GM19328 (cell line): ENCODE measurements around the gene SPACA6.
"Not testable (repeated sequence)": the region's sequence is repeated elsewhere in the genome, so short reads cannot be mapped to it uniquely, and the experiment has no call there.

ENCODE experiments used
- ATAC-seq: cut with Tn5 transposase; IDR thresholded peaks from one replicate; pipeline ENCODE4 v1.9.1; 2021; ENCODE audit warnings: mild to moderate bottlenecking, moderate library complexity; ENCODE audit not compliant: unreplicated experiment

Gene SPACA6, protein sequence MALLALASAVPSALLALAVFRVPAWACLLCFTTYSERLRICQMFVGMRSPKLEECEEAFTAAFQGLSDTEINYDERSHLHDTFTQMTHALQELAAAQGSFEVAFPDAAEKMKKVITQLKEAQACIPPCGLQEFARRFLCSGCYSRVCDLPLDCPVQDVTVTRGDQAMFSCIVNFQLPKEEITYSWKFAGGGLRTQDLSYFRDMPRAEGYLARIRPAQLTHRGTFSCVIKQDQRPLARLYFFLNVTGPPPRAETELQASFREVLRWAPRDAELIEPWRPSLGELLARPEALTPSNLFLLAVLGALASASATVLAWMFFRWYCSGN

GRCh38 chr19:51693260-51693659 lies at the start of gene SPACA6:
SPACA6 (plus strand) TSS chr19:51693330; CDS start chr19:51693527, 197 bp downstream.
- no peak for ATAC-seq

GRCh38 chr19:51644636-51645271 lies 48.4 kb upstream of the SPACA6 start:
- ATAC-seq, result no peak

DNA sequence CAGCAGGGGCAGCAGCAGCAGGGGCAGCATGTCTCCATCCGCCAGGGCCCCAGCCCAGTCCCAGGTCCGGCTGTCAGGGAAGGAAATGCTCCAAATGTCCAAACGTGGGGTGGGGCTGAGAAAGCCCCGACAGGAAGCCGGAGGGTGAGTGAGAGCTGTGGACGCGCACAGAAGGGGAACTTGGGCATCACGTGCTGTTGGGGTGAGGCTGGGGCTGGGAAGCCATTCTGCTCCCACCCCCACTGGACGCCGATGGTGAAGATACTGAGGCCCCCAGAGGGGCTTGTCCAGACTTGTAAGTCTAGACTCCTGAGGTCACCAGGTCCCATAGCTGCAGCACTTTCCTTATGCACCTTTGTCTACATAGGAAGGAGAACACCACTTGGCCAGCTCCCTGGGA lies 46.4 kb upstream of the SPACA6 start, which contains the start of gene SIGLEC14:
TSS of gene SIGLEC14 (minus strand) at position 96 of the 400 bp plus-strand sequence. CDS start at position 30, 66 bp downstream.
- not testable (repeated sequence) for ATAC-seq

GRCh38 chr19:51647318-51647717 lies 45.8 kb upstream of the SPACA6 start:
- ATAC-seq, result no peak

DNA sequence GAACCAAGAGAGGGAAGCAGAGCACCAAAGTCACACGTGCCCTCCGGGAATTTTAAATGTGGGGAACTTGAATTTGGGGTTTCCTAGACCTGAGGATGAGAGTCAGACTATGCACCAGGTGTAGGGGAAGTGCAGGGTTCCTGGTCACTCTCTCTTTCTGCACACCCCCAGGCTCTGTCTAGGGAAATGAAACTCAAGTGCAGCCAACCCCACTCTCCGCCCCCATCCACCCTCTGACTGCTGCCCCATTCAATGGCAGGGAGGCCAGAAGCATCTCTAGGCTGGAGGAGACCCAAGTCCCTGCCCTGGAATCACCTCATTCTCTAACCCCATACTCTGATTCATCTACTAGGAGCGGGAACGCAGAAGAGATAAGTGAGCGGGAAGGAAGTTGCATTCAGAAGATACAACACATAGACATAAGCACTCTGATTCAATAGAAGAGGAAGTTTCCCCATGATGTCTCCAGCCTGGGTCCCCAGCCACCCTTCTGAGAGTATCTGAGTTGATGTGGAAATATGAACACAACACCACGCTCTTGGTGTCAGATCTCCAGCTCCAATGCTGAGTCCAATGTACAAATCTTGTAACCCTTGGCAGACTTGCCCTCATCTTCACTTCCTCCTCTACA lies 41.8 kb upstream of the SPACA6 start:
- ATAC-seq, result no peak

DNA sequence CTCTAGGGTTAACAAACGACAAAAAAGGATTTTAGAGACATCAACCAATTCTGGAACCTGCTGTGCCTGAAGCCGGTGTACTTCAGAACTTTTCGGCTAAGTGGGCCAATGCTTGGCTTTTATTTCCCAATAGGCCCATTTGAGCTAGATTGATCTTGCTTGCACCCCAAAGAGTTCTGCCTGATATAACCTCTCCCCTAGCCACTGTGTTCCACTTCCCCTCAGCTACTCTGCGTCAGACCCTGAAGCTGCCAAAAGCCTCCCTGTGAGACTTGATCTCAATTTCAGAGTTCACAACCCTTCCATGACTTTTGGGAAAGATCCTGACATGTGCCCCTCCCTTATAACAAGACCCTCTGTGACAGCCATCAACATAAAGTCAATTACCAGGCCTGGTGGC lies 40.9 kb upstream of the SPACA6 start:
- no peak for ATAC-seq

DNA sequence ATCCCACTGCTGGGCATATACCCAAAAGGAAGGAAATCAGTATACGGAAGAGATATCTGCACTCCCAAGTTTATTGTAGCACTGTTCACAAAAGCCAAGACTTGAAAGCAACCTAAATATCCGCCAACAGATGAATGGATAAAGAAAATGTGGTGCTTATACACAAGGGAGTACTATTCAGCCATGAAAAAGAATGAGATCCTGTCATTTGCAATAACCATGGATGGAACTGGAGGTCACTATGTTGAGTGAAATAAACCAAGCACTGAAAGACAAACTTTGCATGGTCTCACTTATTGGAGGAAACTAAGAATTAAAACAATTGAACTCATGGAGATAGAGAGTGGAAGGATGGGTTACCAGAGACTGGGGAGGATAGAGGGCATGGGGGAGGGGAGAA lies 40.0 kb upstream of the SPACA6 start:
- no peak for ATAC-seq

- ATAC-seq, result no peak
Measured at GRCh38 chr19:51654783-51655182, 38.3 kb upstream of the SPACA6 start.

DNA sequence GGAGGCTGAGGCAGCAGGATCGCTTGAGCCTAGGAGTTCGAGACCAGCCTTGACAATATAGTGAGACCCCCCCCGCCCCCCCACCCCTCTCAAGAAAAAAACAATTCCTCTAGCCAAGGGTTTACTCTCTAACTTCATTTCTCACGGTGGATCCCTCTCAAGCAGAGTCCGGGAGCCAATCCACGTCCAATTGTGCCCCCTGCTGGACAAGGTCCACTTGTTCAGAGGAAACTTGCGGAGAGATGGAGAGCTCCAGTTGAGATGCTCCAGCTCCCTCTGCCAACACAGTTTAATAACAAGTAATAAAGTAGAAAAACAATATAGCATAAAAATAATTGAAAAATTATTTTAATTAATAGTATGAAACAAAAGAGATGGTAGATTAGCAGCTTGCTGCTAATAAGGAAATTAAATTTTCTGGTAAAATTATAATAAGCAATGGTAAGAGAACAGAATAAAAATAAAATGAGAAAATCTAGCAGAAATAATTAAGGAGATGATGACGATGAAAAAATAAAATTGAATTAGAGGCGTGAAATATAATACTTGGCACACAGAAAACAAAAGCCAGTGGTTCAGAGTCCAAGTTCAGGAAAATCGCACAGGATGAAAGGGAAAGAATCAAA lies 32.0 kb upstream of the SPACA6 start:
- no peak for ATAC-seq

DNA sequence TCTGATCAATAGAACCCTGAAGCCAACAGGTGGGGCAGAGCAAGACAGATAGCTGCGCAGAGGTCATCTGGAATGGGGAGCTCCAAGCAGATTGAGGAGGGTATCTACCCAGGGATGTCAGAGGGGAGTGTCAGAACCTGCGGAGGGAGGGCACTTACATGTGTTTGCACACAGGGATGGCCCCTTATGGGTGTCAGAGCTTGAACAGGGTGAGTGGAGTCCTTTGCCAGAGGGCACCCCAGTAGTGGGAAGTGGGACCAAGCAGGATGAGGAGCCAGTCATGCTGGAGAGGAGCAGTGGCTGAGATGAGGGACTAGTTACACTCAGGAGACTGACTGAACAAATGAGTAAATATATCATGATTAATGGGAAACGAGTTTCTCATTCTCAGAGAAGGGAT lies 29.5 kb upstream of the SPACA6 start:
- ATAC-seq, result no peak

DNA sequence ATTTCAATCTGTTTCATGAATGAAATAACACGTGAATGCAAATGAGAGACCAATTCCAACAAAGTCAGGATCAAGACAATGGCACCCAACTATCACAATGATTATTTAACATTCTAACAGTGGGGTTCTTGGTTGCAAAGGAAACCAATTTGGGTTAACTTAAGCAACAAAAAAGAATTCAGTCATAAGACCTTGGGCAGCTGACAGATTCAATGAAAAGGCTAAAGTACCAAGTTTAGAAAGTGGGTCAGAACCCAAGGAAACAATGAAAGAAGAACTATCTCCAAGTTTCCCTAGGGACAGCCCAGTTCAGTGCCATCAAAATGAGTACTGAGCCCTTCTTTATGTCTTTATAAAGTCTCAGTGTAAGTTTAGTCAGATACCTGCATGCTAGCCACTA lies 29.0 kb upstream of the SPACA6 start:
- no peak for ATAC-seq

DNA sequence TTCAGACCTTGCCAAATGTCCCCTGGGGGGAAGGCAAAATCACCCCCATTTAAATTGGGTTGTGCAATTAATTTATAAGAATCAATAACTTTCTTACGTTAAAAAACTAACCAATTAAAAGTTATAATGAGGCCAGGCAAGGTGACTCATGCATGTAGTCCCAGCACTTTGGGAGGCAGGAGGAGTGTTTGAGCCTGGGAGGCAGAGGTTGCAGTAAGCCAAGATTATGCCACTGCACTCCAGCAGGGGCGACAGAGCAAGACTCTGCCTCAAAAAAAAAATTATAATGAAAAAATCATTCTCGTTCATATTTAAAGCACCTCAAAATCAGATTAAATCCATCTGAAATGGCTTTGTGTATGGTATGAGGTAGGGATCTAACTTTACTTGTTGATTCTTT lies 28.1 kb upstream of the SPACA6 start:
- ATAC-seq, result no peak

DNA sequence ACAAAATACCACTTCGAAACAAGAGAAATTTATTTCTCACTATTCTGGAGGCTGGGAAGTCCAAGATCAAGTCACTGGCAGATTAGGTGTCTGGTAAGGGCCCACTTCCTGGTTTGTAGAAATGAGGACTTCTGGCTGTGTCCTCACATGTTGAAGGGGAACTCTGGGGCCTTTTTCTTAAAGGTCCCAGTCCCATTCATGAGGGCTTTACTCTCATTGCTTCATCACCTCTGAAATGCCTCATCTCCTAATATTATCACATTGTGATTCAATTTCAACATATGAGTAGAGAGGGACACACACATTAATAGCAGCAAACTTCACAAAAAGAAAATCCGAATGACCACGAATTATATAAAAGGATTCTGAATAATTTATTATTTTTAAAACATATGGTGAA lies 24.9 kb upstream of the SPACA6 start:
- ATAC-seq, result no peak

DNA sequence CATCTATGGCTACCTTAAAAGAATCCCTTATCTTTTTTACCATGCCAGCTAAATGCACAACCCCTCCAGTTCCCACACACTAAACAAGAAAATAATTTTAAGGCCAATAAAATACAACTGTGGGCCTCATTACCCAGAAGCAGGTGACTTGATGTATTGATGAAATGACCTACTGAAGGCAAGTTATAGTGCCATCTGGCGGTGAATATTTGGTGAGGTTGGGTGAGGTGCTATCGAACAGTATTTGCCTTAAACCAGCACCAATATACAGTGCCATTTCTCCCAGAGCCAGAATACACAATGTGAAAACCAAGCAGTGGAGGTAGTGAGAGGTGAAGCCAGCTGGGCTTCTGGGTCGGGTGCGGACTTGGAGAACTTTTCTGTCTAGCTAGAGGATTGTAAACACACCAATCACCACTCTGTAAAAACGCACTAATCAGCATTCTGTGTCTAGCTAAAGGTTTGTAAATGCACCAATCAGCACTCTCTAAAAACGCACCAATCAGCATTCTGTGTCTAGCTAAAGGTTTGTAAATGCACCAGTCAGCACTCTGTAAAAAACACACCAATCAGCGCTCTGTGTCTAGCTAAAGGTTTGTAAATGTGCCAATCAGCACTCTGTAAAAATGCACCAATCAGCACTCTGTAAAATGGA lies 17.1 kb upstream of the SPACA6 start:
- not testable (repeated sequence) for ATAC-seq

- no peak for ATAC-seq
Measured at GRCh38 chr19:51676566-51677083, 16.5 kb upstream of the SPACA6 start.

- no peak for ATAC-seq
Measured at GRCh38 chr19:51680474-51680873, 12.7 kb upstream of the SPACA6 start.

DNA sequence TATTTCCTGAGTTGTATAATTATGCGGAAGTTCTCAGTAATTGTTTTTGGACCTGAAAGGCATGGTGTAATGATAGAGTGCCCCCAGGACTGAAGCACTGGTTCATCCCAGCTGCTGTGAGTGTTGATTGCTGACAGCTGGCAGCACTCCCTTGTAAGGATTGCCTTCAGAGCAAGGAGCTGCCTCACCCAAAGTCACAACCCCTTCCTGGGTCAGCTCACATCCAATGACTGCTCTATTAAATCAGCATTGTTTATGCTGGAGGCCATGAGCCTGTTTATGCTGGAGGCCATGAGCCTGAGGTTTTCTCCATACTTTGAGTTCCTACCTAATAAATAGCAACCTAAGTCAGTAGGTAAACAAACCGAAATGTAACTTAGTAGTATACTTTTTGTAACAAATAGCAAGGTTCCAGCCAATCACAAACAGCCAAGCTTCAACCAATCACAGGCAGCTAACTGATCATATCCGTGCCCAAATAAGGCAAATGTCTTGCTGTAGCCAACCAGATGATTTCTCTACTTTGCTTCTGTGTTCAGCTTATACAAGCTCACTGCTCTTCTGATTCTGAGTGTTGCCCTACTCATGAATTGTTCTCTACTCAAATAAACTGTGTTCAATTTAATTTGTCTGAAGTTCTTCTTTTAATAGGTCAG lies 11.7 kb upstream of the SPACA6 start:
- no peak for ATAC-seq

GRCh38 chr19:51686171-51686570 lies 7.0 kb upstream of the SPACA6 start:
- no peak for ATAC-seq

- no peak for ATAC-seq
Measured at GRCh38 chr19:51687791-51688670, 5.1 kb upstream of the SPACA6 start.
